ENCODE results near the gene AK2. TPM values are rescaled to one million over a fixed set of nuclear protein-coding genes. Genes with fewer than 3 reads are reported as not detected.
"Not testable (repeated sequence)": the region's sequence is repeated elsewhere in the genome, so short reads cannot be mapped to it uniquely, and the experiment has no call there.

AK2 gene
- polyA plus RNA-seq (2014; cell fraction: cytosol; rRNA removed): 231 and 248 TPM in 2 replicates
- 239 and 380 TPM in 2 replicates for polyA plus RNA-seq (2014; cell fraction: nucleus; rRNA removed)

DNA sequence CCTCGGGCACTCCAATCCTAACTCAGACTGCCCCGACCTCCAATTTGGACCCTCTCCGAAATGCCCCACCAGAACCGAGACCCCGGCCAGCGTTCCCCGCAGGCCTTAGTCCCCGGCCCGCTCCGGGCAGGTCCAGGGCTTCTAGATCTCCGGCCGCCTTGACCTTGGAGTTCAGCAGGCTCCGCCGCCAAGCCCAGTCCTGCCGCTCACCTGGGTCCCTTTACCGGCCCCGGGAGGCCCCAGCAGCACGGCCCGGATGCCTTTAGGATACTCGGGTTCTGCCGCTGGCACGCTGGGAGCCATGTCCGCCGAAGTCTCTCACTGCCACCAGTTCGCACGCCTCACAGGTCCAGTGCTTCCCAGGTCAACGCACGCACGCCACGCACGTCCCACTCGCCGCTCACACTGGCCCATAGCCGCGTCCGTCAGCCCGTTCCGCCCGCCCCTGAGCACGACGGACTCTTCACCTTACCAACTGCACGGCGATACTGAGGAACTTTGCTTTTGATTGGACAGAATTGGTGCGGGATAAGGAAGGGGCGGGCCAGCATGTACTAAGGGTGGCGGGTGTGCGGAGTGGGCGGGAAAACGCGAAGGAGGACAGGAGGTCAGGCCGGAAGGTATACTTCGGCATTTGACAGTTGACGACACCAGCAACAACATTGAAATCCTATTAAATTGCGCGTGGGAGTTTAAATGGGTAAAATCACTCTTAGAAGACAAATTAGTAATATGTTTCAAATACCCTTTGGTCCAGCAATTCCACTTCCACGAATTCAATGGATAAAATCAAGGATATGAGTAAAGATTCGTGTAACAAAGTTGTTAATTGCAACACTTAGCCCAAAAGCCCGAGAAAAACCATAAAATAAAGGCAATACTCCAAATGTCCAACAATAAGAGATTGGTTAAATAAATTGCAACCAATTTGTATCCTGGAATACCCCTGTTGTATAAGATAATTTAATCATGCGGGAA lies at the start of gene AK2:
AK2 (minus strand) TSS at position 358 of the 978 bp plus-strand sequence; CDS start at position 303, 55 bp downstream.
- DNase-seq (ENCODE audit: low spot score): peak; percentile 98

DNA sequence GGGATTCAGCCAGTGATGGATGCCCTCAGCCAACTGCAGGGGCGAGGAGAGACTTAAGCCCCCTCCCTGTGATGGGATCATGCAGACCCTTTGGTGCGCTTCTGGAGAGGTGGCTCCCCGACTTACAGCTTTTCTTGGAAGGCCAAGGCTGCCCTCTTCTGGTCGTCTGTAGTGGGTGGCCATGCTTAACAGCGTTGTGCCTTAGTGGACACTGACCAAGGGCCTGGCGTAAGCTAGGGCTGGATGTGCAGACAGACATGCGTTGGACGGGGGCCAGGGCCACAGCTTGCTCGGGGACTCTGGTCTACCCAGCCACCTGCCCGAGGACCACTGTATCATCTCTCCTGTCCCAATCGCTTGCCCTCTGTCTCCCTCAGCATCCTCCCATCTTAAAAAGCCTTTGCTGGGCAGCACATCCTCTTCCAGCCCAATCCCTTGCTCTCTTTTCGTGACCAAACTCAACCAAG lies 49.7 kb upstream of the AK2 start:
- peak; percentile 79 for DNase-seq (ENCODE audit: low spot score)

DNA sequence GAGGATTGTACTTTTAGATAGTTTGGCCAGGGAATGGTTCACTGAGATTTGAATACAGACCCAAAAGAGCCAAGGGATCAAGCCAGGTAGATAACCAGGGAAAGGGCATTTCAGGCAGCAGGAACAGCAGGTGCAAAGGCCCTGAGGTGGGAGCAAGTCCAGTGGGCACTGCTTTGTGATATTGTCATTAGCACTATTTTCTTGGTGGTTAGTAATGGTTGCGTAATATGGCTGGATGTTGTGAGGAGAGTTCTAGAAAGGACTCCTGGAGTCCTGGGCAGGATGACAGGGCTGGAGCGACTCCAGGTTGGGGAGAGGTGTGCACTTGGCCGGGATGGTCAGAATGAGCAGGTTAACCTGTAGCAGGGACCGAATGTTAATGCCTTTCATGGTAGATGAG lies 48.6 kb upstream of the AK2 start:
- no peak for DNase-seq (ENCODE audit: low spot score)

DNA sequence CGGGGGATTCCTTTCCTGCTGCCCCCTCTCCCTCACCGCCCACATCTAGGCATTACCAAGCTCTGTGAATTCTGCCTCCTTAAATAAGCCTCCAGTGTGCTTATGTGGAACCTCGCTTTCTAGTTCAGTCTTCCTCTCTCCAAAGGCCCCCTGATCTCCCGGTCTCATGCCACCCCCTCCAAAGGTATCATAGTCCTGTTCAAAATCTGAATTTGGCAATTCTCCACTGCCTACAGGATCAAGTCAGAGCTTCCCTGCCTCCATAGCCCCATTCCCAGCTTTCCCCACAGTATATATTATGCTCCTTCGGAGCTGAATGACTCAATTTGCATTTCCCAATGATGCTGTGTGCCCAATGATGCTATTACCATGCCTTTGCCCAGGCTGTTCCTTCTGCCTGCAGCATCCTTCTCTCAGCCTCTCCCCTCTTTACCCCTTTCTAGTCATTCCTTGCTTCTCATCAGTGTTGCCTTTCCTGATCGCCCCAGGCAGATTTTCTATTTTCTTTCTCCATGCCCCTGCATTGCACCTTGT lies 46.0 kb upstream of the AK2 start:
- no peak for DNase-seq (ENCODE audit: low spot score)

DNA sequence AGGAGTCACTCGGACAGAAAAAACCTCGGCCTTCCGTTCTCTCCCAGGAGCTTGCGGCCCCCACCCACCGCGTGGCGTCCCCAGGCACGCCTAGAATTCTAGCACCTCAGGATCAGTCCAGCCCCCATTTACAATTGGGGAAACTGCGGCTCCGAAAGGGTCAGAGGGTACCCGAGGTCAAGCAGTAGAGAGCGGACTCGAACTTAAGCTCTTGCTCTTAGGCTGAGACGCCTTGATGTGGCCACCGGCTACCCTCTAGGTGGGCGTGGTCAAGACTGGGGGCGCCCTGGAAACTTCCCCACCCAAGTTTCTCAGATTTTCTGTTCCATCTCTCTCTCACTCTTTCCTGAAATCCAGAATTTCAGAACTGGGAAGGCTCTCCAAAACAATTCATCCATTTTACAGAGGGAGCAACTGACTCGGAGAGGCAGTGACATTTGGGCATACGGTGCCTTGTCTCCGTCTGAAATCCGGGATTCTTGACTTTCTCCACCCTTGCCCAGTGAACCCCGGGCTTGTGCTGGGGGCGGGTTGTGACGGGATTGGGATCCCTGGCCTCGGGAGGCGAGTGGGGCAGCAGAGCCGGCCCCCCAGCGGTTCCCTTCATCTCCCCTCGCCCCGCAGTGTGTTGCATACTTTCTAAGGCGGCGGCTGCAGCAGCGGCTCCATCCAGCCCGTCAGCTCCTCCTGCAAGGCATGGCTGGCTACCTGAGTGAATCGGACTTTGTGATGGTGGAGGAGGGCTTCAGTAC lies 45.0 kb upstream of the AK2 start:
- no peak for DNase-seq (ENCODE audit: low spot score)

DNA sequence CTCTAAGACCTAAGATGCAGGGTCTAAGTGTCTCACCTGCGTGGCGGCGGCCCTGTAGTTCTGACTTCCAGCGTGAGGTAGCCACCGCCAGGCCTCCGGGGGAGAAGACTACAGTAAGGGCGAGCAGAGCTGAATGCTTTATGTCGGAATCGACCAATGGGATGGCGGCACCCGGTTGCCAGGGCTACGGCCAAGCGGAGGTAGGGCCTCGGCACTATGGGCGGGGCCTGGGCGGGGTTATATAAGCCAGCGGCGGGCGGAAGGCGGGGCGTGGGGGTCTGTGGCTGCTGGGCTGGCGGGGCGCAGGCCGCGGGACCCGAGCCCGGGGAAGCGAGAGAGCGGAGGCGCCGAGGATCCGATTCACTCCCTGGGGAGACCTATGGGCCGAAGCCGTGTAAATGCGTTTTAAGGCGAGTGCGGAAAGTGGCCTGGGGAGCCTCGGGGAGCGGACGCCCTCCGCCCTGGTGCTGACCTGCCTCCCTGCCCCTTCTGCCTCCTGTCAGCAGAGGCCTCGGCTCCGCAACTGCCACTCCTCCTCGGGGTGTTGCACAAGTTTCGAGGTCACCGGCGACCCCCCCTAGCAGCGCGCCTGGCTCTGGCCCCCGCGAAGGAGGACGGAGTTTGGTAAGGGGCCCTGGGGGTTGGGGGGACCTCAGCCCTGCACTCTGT lies 44.3 kb upstream of the AK2 start, which contains the start of gene AZIN2:
AZIN2 (plus strand) TSS at position 269 of the 669 bp plus-strand sequence. CDS start 1,097 bp downstream, outside the sequence.
- peak; percentile 91 for DNase-seq (ENCODE audit: low spot score)

DNA sequence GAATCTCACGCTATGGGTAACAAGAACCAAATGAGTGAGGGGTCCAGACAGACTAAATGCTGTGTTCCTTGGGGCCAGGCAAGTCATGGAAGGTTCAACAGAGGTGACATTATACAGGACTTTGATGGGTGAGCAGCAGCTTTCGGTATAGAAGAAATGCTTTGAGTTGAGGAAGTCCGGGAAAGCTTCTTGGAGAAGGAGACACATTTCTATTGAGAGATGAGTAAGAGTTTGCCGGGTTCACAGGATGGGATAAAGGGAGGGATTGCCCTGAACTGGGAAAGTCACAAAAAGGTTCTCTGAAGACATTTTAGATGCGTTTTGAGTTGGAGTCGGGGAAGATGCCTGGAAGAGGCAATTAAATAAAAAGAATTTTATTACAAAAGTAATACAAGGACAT lies 43.7 kb upstream of the AK2 start:
- no peak for DNase-seq (ENCODE audit: low spot score)

DNA sequence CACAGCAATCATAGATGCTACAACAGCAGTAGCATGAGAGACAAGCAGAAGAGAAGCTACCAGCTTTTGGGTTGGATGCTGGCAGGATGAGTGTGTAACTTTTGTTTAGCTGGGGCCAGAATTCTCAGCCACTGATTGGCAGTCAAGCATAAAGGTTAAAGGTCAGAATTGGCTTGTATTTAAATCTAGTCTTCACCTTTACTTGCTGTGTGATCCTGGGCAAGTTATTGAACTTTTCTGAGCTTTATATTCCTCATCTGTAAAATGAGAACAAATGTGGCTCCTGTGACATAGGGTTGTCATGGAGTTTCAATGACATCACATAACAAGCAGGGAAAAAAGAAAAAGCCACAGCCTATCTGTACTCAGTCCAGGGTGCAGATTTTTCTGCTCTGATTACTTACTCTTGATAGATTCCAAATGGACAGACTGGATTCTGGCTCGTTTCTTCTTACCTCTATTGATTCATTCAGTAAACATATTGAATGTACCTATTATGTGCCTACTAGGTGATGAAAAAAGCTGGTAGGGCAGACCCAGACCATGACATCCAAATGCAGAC lies 41.4 kb upstream of the AK2 start:
- DNase-seq (ENCODE audit: low spot score): no peak

DNA sequence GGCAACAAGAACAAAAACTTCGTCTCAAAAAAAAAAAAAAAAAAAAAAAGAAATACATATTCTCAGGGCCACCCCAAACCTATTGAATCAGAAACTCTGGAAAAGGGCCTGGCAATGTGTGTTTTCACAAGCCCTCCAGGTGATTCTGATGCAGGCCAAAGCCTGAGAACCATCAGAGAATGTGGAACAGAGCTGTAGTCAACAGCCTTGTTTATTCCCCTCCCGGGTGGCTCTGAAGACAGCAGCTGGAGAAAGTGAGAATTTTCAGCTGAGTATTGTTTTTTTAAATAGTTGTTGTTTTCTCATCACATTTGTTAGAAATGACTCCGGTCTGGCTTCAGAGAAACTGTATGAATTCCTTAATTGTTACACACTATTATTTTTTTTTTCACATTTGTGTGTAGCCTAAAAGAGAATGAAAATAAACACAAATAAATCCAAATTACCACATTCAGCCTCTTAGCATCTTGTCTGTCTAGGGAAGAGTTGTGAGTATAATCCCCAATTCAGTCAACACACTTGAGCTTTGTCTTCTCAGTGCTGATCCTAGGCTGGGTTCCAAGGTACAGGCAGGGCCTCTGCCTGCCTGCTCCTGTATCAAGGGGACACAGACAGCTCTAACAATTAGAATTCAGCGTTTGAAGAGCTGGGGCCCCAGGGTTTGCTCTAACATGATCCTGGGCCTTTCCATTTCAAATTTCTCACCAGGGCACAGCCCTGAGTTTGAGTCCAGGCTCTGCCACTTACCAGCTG lies 37.7 kb upstream of the AK2 start:
- DNase-seq (ENCODE audit: low spot score): no peak

DNA sequence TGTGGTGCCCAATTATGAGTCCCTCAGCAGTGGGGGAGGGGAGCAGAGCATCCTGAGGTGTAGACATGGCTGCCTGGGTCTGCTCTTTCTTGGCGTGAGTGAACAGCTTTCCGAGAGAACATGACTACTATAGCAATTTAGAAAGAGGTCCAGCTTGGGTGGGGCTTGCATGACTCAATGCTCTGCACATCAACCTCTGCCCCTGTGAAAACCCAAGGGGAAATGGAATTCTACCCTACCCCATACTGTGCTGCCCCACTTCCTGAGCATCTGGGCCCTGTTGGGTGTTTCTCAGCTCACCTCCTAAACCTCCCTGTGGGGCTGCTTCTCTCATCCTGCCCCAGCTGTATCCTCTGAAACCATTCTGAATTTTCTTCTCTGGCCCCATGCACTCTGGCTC lies 36.0 kb upstream of the AK2 start:
- no peak for DNase-seq (ENCODE audit: low spot score)

DNA sequence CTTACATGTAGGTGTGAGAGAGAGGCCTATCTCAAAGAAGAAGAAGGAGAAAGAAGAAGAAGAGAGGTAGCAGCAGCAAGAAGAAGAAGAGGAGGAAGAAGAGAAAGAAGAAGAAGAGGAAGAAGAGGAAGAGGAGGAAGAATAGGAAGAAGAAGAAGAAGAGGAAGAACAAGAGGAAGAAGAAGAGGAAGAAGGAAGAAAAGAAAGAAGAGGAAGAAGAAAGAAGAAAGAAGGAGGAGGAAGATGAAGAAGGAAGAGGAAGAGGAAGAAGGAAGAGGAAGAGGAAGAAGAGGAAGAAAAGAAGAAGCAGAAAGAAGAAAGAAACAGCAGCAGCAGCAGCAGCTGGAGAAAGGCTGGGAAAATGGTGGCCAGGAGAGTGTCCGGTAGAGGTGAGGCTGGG lies 33.9 kb upstream of the AK2 start:
- no peak for DNase-seq (ENCODE audit: low spot score)

DNA sequence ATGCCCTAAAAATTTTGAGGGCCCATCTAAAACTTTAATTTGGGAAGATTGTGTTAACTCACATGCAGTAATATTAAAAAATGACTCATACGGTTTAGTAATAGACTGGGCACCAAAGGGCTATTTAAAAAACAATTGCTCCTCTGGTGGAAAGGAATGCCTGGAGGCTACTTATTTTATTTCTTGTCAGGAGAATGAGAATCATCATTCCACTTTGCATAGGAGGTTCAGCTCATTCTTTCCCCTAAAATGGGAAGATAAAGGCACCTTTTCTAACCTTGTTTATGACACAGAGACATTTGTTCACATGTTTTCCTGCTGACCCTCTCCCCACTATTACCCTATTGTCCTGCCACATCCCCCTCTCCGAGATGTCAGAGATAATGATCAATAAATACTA lies 31.4 kb upstream of the AK2 start:
- DNase-seq (ENCODE audit: low spot score): not testable (repeated sequence)

DNA sequence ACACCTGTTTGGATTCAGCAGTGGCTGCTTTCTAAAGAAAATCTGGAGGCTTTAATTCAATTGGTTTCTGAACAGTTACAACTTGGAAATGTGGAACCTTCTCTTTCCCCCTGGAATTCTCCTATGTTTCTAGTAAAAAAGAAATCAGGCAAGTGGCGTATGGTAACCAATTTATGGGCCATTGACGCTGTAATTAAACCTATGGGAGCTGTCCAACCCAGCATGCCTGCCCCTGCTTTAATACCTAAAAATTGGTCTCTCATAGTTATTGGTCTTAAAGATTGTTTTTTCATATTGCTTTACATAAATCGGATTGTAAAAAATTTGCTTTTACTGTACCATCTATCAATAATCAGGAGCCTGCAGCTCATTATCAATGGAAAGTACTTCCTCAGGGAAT lies 29.8 kb upstream of the AK2 start:
- DNase-seq (ENCODE audit: low spot score): not testable (repeated sequence)

DNA sequence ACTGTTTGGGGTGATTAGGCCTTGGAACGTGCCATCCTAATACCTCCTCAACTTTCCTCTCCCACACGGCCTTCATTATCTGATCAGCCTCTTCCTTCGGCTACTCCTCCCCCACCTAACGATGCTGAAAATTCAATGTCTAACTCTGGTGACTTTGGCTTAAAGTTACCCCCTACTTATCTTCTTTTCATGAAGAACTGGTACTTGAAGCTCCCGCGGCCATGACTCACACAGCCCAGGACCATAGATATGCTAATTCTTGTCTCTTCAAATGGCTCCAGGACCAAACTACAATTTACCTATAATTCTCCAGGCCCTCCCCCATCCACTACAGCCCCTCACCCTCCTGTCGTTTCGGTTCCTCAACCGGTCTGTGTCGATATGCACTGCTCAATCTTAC lies 28.6 kb upstream of the AK2 start:
- DNase-seq (ENCODE audit: low spot score): no peak

DNA sequence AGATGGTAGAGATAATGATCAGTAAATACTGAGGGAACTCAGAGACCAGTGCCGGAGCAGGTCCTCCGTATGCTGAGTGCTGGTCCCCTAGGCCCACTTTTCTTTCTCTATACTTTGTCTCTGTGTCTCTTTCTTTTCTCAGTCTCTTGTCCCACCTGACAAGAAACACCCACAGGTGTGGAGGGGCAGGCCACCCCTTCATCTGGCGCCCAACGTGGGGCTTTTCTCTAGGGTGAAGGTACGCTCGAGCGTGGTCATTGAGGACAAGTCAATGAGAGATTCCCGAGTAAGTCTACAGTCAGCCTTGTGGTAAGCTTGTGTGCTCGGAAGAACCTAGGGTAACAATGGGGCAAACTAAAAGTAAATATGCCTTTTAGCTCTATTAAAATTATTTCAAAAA lies 27.6 kb upstream of the AK2 start:
- not testable (repeated sequence) for DNase-seq (ENCODE audit: low spot score)

DNA sequence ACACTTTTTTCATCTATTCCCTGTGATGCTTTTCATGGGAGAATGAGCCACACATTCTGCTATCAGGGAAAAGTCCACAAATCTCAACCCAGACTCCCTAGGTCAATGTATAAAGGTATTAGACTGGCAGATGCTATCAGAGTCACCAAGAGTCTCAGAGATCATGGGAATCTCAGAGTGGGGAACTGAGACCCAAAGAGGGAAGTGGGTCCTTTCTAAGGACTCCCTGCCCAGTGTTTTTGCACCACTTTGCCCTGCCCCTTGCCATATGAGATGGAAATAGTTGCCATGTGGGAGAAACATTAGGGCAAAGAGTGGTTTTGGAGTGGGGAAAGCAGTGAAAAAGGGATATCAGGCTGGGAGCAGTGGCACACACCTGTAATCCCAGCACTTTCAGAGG lies 25.2 kb upstream of the AK2 start:
- no peak for DNase-seq (ENCODE audit: low spot score)

DNA sequence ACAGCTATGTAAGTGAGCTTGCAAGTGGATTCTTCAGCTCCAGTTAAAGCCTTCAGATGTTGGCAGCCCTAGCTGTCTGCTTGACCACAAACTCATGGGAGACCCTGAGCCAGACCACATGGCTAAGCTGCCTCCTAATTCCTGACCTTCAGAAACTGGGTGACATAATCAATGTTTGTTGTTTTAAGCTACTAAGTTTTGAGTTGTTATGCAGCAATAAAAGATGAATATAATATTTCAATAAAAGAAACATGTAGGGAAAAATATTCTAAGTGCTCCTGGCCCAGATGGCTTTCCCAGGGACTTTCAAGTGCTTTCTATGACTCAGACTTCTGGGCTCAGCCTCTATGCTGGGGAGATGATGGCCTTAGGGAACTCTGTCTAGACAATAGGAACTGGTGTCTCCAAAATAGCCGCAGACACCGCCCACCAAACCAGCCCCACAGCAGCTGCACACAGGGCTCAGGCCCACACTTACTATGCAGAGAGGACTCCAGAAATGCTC lies 23.9 kb upstream of the AK2 start:
- no peak for DNase-seq (ENCODE audit: low spot score)

DNA sequence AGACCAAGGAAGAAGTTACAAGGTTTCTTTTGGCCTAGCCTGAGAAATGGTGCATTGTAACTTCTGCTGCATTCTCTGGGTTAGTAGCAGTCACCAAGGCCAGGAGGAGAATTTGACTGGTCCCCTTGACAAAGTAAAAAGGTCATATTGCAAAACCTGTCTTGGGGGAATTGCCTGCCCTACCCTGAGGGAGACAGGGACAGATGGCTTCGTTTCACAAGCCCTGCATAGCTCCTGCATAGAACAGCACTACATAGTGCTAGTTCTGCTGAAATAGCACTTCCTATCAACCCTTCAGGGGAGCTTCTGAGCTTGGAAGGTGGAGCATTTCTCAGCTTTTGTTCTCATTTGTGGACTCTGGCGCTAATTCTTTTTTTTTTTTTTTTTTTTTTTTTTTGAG lies 20.4 kb upstream of the AK2 start:
- no peak for DNase-seq (ENCODE audit: low spot score)

DNA sequence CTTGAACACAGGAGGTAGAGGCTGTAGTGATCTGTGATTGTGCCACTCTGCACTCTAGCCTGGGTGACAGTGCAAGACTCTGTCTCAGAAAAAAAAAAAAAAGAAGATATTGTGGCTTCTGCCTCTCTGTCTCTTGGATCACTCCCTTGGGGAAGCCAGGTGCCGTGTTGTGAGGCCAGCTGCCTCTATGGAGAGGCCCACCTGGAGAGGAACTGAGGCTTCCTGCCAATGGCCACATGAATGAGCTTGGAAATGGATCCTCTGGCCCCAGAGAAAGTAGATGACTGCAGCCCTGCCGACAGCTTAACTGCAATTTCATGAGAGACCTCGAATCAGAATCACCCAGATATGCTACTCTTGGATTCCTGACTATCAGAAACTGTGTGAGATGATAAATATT lies 19.7 kb upstream of the AK2 start:
- no peak for DNase-seq (ENCODE audit: low spot score)
